ENCODE results near the gene FAM241B.

GRCh38 chr10:69669409-69669808 is 39.4 kb downstream of the FAM241B start:
- TF ChIP-seq CTCF (IDR thresholded peaks at IDR 0.05) = no peak
- no peak for TF ChIP-seq IRF1 (CRISPR knock-in tag; IDR thresholded peaks at IDR 0.05)
- TF ChIP-seq USF2 (CRISPR knock-in tag; IDR thresholded peaks at IDR 0.05) = no peak

All from WTC11 (cell line).